Stimulated activated CD8-positive, alpha-beta memory T cell treated with anti-CD3 and anti-CD28 coated beads, Interleukin-12 subunit alpha, Interleukin-12 subunit beta, amount 100 ng/mL, for 4 hours (primary cell): ENCODE measurements around the gene CCL22.
"Not testable (repeated sequence)": the region's sequence is repeated elsewhere in the genome, so short reads cannot be mapped to it uniquely, and the experiment has no call there.

ENCODE experiments used
- DNase-seq: peaks from one replicate; pipeline ENCODE4 v3.0.0-alpha.2; 2020; ENCODE audit warnings: low read depth

The CCL22 gene

DNA sequence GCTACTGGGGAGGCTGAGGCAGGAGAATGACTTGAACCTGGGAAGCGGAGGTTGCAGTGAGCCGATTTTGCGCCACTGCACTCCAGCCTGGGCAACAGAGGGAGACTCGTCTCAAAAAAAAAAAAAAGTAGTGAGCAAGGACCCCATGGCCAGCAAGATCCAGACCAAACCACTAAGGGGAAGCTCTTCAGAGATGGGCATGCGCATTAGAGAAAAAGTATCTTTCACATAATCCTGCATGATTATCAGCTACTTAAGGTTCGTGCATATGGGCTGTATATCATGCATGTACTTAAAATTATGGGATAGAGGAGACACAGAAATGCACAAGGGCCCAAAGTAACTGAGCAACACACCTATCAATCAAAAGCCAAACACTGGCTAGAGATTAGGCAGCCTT, 10.7 kb upstream of the CCL22 start:
- DNase-seq, result no peak

DNA sequence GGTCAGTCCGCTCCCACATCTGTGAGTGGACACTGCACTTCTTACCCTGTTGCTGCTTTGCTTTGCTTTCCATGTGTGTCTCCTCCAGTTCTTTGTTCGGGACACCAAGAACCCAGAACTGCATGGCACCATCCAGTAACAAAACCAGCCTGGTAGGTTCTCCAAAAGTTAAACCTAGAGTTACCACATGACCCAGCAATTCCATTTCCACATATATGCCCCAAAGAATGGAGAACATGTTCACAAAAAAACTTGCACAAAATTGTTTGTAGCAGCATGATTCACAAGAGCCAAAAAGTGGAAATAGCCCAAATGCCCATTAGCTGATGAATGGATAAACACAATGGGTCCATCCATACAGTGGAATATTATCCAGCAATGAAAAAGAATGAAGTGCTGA, 10.3 kb upstream of the CCL22 start:
- DNase-seq, result no peak

DNA sequence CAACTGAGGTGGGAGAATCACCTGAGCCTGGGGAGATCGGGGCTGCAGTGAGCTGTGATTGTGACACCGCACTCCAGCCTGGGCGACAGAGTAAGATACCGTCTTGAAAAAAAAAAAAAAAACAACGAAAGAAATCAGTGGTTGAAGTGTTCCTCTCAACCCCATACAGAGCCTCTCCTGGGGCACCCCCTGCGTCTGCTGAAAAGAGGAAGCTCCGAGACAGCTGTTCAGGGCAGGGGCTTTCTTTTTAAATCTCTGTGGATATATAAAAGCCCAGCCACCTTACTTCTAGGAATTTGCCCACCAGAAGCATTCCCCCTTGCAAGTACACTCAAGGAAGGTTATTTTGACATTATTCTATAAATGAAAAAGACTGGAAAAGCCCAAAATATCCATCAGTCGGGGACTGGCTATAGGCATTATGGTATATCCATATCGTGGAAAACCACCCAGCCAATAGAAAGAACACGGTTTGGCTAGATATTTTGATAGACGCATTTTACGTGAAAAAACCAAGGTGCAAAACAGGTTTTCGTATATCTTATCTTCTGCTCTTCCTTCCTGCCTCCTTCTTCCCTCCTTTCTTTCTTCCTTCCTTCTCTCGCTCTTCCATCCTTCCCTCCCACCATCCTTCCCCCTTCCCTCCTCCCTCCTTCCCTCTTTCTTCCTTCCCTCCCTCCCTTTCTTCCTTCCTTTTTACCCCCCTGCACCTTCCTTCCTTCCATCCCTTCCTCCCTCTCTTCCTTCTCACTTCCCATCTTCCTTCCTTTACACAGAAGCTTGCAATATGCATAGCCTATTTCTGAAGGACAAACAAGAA, 9.2 kb upstream of the CCL22 start:
- no peak for DNase-seq

DNA sequence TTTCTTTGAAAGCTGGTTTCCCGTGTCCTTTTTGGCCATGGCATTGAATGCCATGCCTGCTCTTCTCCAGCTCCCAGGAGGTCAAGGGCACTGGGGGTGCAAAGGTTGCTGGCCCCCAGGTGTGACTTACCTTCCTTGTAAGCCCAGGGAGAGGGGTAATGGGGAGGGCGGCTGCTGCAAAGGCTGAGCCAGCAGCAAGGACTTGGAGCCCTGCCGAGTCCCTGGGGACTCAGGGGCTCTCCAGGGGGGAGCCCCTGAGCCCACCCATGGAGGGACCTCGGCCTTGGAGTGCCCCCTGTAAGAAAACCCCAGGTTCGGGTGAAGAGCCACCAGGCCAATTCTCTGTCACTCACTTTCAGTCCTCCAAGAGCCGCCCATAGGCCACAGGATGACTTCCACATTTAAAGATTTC, 5.9 kb upstream of the CCL22 start:
- no peak for DNase-seq

DNA sequence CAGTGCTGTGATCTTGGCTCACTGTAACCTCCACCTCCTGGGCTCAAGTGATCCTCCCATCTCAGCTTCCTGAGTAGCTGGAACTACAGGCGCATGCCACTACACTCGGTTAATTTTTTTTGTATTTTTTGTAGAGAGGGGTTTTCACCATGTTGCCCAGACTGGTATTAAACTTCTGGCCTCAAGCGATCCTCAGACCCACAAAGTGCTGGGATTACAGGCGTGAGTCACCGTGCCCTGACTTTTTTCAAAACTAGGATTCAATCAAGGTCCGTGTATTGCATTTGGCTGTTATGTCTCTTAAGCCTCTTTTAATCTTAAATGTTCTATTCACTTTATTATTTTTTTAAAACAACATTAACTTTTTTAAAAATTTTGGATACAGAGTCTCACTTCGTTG, 4.3 kb upstream of the CCL22 start:
- DNase-seq, result no peak

DNA sequence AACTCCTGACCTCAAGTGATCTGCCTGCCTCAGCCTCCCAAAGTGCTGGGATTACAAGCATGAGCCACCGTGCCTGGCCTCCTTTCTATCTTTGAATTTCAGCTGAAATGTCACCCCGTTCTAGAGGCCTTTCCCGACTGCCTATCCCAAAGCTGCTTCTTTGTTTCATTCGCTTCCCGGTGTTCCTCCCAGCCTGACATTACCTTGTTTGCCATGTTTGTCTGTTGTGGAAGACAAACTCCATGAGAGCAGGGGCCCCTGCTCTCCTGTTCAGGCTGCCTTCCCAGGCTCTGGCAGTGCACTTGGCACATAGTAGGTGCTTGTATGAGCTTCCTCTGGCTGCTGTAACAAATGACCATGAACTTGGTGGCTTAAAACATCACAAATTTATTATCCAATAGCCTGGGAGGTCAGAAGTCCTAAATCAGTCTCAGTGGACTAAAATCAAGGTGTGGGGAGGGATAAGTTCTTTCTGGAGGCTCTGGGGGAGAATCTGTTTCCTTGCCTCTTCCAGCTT, 2.6 kb upstream of the CCL22 start:
- DNase-seq, result no peak

DNA sequence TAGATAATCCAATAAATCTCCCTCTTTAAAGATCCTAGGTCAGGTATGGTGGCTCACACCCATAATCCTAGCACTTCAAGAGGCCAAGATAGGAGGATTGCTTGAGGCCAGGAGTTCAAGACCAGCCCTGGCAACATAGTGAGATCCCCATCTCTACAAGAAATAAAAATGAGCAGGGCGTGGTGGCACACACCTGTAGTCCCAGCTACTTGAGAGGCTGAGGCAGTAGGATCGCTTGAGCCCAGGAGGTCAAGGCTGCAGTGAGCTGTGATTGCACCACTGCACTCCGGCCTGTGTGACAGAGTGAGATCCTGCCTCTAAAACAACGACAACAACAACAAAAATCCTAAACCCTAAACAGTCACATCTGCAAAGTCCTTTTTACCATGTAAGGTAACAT, 2.0 kb upstream of the CCL22 start:
- no peak for DNase-seq

DNA sequence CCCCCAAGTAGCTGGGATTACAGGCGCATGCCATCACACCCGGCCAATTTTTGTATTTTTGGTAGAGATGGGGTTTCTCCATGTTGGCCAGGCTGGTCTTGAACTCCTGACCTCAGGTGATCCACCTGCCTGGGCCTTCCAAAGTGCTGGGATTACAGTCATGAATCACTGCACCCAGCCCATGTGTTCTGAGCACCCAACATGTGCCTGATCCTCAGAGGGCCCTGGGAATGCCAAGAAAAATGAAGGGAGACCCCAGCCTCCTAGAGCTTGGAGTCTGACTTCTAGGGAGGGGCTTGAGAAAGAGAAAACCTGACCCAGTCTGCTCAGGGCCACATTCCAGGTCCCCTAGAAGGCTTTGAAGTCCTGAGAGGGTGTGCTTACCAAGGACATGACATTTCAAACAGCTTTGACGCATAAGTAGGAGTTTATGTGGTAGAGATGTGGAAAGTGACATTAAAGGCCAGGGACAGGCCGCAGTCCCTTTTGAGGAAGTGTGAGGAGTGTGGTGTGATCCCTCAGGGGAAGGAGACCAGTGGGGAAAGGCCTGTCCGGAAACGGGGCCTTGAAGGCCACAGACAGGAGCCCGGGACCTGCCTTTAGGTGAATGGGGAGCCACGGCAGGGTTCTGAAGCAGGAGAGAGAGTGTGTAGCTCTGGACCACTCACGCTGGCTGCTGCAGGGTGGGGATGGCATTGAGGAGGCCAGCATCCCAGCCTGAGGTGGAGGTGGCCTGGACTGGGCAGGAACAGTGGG, 1.1 kb upstream of the CCL22 start:
- no peak for DNase-seq

DNA sequence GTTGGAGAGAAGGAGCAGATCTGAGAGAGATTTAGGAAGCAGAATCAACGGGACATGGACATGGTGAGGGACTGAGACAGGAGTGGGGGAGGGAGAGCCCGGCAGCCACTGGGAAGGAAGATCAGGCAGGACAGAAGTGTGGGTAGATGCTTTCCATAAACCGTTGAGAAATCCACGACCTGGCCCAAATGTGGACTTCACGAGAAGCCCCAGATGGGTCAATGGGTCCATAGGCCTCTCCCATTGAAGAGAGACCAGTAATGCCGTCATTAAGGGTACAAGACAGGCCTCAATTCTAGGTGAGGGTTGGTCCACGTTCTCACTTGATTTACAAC, 530 bp upstream of the CCL22 start:
- DNase-seq, result no peak

DNA sequence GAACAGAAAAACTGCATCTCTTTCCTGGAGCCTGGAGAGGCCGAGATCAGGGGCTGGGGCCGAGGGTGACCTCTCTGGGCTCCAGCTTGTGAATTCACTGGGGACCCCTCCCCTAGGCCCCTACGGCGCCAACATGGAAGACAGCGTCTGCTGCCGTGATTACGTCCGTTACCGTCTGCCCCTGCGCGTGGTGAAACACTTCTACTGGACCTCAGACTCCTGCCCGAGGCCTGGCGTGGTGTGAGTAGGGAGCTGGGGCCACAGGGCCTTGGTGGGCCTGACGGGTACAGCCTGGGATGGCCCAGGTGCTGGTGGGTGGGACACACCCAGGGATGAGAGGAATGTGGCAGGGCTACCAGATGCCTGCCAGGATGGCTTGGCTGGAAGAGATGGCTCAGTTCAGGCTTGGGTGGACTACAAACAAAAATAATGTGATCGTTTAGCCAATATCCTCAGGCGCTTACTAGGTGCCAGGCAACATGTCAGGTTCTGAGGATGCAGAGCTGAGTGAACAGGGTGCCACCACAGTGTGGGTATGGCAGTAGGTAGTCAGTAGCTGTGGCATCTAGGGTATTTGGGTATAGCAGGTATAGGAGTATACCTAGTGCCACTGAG, 1.8 kb downstream of the CCL22 start:
- no peak for DNase-seq

DNA sequence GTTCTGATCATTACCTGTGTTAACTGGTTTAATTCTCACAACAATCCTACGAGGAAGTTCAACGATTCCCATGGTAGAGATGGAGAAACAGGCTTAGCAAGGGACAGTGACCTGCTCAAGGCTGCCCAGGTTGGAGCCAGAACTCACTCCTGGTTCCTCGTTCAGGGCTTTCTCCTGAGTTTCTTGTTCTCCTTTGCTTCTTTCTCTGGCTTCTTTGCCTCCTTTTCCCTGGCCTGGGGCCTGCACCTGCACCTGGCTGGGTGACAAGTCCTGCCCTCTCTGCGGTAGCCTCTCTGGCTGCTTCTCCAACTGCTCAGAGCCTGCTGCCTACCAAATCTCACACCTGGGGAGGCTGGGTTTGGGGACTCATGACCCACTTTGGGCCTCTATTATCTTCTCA, 2.8 kb downstream of the CCL22 start:
- no peak for DNase-seq

DNA sequence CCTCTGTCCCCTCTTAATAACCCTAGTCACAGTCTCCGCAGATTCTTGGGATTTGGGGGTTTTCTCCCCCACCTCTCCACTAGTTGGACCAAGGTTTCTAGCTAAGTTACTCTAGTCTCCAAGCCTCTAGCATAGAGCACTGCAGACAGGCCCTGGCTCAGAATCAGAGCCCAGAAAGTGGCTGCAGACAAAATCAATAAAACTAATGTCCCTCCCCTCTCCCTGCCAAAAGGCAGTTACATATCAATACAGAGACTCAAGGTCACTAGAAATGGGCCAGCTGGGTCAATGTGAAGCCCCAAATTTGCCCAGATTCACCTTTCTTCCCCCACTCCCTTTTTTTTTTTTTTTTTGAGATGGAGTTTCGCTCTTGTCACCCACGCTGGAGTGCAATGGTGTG, 5.6 kb downstream of the CCL22 start:
- no peak for DNase-seq

DNA sequence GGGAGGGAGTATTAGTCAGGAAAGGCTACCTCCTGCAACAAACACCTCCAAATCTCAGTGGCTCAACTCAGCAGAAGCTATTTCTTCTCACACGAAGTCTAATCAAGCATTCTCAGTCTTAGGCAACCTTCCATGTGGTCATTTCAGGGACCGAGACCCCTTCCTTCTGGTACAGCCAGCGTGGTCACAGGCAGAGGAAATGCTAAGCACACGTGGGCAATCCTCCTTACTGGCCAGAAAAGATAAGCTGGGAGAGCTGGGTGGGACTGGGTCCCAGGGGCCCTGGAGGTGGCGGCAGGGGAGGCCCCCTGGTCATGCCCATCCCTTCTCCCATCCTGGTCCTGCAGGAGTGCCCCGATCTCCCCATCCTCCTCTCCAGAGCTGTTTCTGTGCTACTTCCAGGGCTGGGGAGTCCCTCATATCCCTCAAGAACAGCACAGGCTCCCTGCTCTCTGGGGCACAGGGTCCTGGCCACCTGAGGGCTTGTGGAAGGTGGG, 8.0 kb downstream of the CCL22 start:
- no peak for DNase-seq

DNA sequence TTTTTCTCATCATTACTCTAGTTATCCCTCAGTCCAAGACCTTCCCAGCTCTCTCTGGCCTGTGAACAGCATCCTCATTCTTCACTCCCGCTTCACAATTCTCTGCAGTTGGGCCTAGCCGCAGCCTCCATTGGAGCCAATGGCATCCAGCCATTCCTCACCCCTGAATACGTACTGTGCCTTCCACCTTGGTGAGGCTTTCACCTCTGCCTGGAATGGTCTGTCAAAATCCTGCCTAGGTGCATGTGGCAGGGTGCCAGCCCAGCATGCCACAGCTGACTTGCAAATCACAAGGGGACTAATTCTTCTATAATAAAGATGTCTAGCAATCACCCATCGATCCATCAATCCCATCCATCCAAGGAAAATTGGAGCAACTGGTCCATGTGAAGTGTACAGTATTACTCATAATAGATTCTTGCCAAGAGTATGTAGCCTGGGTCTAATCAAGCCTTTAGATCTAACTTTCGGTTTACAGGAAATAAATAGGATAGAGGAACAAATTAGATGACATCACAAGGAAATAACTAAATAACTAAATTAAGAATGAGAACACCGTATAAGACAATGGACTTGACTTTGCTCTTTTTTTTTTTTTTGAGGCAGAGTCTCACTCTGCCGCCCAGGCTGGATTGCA, 8.7 kb downstream of the CCL22 start:
- no peak for DNase-seq

DNA sequence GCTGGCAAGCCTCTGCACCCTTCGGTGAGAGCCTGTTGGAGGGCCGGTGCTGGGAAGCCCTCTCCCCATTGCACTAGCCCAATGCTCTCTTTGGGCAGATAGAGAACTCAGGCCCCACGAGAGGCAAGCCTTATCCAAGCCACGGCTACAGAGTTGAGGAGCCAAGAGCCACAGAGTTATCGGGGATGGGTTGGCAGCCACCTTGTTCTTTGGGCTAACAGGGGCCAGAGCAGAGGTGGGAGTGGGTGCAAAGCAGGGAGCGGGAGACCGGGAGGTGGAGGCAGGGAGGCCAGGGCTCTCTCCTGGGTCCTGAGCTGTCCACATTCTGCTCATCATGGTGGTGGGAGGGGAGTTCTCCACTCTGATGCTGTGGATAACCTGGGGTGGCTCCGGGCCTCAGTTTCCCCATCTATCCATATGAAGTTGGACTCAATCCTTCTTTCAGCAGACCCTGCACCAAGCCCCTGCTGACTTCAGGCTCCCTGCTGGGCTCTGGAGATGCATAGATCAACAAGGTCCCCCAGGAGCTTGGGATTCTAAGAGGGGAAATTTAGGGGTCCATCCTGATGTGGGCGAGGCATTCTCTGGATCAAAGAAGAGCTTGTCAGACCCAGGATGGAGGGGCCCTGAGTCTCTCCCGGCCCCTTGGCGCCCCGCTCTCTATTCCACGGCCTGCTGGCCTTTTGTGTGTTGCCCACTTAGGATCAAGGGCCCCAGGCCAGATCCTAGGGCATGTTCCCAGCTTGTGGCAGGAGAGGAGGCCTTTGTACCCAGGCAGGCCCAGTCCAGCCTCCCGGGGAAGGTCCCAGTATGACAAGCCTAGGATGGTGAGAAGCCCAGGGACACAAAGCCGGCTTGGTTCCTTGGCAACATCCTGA, 13.2 kb downstream of the CCL22 start:
- DNase-seq, result no peak

DNA sequence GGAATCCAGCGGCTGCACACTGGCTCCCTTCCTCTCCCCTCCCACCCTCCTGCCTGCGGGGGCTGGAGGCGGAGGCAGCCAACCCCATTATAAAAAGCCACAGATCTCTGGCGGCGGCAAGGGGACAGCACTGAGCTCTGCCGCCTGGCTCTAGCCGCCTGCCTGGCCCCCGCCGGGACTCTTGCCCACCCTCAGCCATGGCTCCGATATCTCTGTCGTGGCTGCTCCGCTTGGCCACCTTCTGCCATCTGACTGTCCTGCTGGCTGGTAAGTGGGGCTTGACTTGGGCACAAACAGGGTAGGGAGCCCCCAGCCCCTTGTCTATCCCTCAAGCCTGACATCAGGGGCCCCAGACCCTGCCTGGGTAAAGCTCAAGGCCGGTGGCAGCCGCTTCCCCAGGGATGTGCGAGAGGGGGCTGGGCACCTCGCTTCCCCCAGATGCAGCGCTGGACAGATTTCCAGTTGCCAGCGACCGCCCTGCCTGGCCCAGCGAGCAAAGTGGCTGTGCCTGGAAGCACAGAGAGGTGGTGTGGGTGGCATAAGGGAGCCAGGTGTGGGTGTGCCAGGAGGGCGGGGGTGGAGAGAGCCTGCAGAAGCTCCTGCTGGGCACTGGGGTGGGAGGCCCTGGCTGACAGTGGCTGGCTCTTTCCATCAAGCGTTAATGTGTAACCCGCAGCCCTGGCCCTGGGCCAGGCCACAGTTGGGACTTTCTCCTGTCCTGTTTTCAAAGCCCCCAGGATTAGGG, 14.0 kb downstream of the CCL22 start, which contains the start of gene CX3CL1:
TSS of gene CX3CL1 (plus strand) at position 119 of the 745 bp plus-strand sequence. CDS start at position 198, 79 bp downstream.
- DNase-seq, result no peak

DNA sequence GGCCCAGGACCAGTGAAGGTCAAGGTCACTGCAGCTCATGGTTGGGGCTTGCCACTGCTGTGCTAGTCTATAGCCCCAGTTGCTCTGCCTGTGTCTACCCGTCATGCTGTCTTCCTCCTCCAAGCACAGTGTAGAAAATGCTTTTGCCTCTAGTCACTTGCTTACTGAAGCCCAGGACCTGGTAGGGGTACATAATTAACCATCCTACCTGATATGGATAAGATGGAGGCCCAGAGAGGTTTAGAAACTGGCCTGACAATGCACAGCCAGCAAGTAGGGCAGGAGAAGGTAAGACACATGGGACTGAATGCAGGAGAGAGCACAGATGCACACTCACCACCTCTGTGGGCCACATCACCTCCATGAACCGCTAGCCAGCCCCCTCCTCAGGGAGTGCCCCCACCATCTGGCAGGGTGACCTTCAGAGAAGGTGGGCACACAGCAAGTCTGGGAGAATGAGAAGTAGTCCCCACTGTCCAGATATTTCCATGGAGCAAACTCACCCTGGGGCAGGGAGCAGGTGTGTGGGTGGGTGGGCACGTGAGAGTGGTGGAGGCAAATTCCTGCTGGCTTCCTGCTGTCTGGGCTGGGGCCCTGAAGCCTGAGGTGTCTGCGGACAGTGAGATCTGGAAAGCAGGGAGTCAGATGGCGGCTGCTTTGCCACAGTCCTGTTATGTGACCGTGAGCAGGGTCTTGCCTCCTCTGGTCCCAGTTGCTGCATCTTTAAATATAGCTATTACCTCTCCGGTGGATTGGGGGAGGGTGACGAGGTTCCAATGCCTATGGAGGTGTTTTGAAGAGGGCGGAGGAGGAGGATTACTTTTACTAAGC, 14.7 kb downstream of the CCL22 start:
- DNase-seq, result no peak

DNA sequence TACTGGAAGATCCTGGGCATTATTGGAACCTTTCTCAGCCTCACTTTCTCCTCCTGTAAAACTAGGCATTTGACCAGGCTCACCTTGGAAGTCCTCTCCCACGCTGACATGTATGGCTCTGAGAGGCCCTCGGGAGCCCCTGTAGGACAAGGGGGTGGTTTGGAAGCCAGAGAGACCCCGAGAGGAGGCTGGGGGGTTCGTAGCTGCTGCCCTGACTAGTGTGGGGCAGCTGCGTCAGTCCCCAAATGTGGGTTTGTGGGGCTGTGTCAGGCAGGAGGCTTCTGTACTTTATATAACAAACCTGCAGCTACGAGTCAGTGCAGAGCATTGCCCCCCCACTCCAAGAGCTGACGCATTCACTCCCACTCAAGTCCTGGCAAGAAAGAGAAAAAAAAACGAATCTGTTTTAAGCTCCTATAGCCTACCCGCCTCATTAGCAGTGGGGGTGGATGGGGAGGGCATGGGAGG, 15.5 kb downstream of the CCL22 start:
- no peak for DNase-seq

DNA sequence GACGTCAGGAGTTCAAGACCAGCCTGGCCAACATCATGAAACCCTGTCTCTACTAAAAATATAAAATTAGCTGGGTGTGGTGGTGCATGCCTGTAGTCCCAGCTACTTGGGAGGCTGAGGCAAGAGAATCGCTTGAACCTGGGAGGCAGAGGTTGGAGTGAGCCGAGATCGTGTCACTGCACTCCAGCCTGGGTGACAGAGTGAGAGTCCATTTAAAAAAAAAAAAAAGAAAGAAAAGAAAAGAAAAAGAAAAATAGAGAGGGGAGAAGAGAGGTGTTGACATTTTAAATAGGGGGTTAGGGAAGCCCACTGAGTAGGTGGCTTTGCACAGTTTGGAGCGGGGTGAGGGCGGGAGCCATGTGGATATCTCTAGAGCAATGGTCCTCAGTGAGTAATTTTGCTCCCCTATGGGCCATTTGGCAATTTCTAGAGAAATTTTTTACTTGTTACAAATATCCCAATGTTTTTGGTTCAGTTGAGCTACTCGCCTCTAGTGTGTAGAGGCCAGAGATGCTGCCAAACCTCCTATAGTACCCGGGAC, 16.4 kb downstream of the CCL22 start:
- DNase-seq, result not testable (repeated sequence)
